Upper lobe of left lung (tissue), 6 donors: Measurements from ENCODE around the gene ARMH4. TPM values are rescaled to one million over a fixed set of nuclear protein-coding genes. Genes with fewer than 3 reads are reported as not detected.

ENCODE experiments used
- ATAC-seq, 2 donors: fragments of 200-7000 bp; cut with Tn5 transposase; one replicate each; pipeline ENCODE4 v1.9.1; 2022; ENCODE audit warnings: mild to moderate bottlenecking in 2 of 2, moderate library complexity in 2 of 2; ENCODE audit not compliant: low FRiP score in 2 of 2
- DNase-seq, 2 donors: peaks; one replicate each; pipeline ENCODE4 v3.0.0-alpha.2; 2019 to 2020
- H3K27ac ChIP-seq, 4 donors: fragments of 200-600 bp; sonication (generic); one replicate each; pipeline ENCODE4 v1.5.1; 2016 to 2019
- H3K27me3 ChIP-seq, 4 donors: fragments of 200-600 bp; sonication (generic); one replicate each; pipeline ENCODE4 v1.5.1; 2017 to 2019
- H3K36me3 ChIP-seq, 4 donors: fragments of 200-600 bp; sonication (generic); one replicate each; pipeline ENCODE4 v1.5.1; 2016 to 2019
- H3K4me1 ChIP-seq, 4 donors: fragments of 200-600 bp; sonication (generic); one replicate each; pipeline ENCODE4 v1.5.1; 2018 to 2019
- H3K4me3 ChIP-seq, 4 donors: fragments of 200-600 bp; sonication (generic); one replicate each; pipeline ENCODE4 v1.5.1; 2017 to 2019; ENCODE audit warnings: mild to moderate bottlenecking in 2 of 4, moderate library complexity in 1 of 4
- H3K9me3 ChIP-seq, 4 donors: fragments of 200-600 bp; sonication (generic); one replicate each; pipeline ENCODE4 v1.5.1; 2018 to 2019
- EP300 ChIP-seq, 4 donors: sonication (generic); formaldehyde crosslinking; IDR thresholded peaks; one replicate each; pipeline ENCODE4 v1.5.1; 2017; ENCODE audit warnings: antibody characterized with exemption in 4 of 4, control low read depth in 2 of 4
- POLR2A ChIP-seq, 4 donors: fragments of 450-650 bp; IDR thresholded peaks; one replicate each; pipeline ENCODE4 v1.5.1; 2016 to 2017; ENCODE audit warnings: antibody characterized with exemption in 4 of 4, mild to moderate bottlenecking in 2 of 4
- POLR2AphosphoS5 ChIP-seq, 2 donors: sonication (generic); formaldehyde crosslinking; IDR thresholded peaks; one replicate each; pipeline ENCODE4 v1.5.1; 2017; ENCODE audit warnings: antibody characterized with exemption in 2 of 2
- WGBS, 2 donors: methylation state at CpG; one replicate each; pipeline ENCODE4 v1.1.5; 2017 to 2018; 5-methylcytosine and 5-hydroxymethylcytosine counted together
- total RNA-seq, 6 donors: library from RNA; depleted of rRNA in 4 of 6; stranded (reverse); fragments of >200 nt in 4 of 6; gene quantifications; one replicate each; pipeline versions ENCODE4 v1.1.0 to v1.2.1, GENCODE V29; 2016 to 2021
- TF ChIP-seq, protein P1 (sequence below), 6 experiments: fragments of 450-650 bp in 4 of 6; fragments of 200-600 bp in 2 of 6; sonication (generic) in 2 of 6; IDR thresholded peaks; one replicate each; pipeline ENCODE4 v1.5.1; 2016 to 2019; ENCODE audit warnings: antibody characterized with exemption in 6 of 6
- donor health status: DM: no; HTN: no; CAD: no; lungs with moderate emphysema.
- donor health status: DM: no; HTN: yes; CAD: no; lungs with severe emphysema.

The ARMH4 gene, protein sequence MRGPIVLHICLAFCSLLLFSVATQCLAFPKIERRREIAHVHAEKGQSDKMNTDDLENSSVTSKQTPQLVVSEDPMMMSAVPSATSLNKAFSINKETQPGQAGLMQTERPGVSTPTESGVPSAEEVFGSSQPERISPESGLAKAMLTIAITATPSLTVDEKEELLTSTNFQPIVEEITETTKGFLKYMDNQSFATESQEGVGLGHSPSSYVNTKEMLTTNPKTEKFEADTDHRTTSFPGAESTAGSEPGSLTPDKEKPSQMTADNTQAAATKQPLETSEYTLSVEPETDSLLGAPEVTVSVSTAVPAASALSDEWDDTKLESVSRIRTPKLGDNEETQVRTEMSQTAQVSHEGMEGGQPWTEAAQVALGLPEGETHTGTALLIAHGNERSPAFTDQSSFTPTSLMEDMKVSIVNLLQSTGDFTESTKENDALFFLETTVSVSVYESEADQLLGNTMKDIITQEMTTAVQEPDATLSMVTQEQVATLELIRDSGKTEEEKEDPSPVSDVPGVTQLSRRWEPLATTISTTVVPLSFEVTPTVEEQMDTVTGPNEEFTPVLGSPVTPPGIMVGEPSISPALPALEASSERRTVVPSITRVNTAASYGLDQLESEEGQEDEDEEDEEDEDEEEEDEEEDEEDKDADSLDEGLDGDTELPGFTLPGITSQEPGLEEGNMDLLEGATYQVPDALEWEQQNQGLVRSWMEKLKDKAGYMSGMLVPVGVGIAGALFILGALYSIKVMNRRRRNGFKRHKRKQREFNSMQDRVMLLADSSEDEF
- total RNA-seq, result 1 to 10 TPM; 1.0 to 6.2 (median 2.3) TPM

GRCh38 chr14:58152014-58152857, at the start of gene ARMH4:
ARMH4 (minus strand) TSS chr14:58152213; CDS start chr14:58139358, 12,855 bp downstream.
- Histone ChIP-seq H3K27me3 (no peaks in the 10 kb centered on the region), H3K4me3 (peak within 1 kb of the TSS; percentile 66 to 97 (median 77)), H3K27ac (peak within 1 kb of the TSS in 2 of 4 donors; percentile 6 to 51), H3K36me3 (no peaks in the 10 kb centered on the region), H3K4me1 (peaks cover 6 to 26% (median 13%) of the 10 kb centered on the region in 4 donors), H3K9me3 (no peaks in the 10 kb centered on the region)
- 2% methylated on average over 9 to 43 of the region's 70 CpGs for WGBS, 2 donors
- no peak for TF ChIP-seq EP300 (IDR thresholded peaks at IDR 0.05)
- peak in 1 of 2 donors; percentile 8 for TF ChIP-seq POLR2AphosphoS5 (IDR thresholded peaks at IDR 0.05)
- peak in 2 of 4 donors; percentile 32 to 50 for TF ChIP-seq POLR2A (IDR thresholded peaks at IDR 0.05)
- TF ChIP-seq, protein P1, sequence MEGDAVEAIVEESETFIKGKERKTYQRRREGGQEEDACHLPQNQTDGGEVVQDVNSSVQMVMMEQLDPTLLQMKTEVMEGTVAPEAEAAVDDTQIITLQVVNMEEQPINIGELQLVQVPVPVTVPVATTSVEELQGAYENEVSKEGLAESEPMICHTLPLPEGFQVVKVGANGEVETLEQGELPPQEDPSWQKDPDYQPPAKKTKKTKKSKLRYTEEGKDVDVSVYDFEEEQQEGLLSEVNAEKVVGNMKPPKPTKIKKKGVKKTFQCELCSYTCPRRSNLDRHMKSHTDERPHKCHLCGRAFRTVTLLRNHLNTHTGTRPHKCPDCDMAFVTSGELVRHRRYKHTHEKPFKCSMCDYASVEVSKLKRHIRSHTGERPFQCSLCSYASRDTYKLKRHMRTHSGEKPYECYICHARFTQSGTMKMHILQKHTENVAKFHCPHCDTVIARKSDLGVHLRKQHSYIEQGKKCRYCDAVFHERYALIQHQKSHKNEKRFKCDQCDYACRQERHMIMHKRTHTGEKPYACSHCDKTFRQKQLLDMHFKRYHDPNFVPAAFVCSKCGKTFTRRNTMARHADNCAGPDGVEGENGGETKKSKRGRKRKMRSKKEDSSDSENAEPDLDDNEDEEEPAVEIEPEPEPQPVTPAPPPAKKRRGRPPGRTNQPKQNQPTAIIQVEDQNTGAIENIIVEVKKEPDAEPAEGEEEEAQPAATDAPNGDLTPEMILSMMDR (IDR thresholded peaks at IDR 0.05), result peak in 2 of 6 experiments; percentile 27 to 32
- peak; percentile 85 to 93 for DNase-seq
- peak; percentile 91 to 98 for ATAC-seq

DNA sequence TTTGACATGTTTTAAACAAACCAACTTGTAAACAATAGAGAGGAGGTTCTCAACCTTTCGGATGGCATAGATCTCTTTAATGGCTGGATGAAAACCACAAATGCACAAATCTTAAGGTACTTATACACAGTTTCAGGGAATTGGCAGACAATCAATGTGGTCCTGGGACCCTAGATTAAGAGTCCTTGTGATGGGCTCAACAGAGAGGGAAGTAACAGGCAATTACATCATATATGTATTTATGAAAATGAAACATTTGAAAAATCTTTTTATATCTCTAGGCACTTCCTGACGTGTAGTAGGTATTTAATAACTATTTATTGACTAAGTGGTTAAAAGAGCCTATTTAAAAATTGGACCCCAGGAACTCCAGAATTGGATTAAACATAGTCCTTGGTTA, 48.8 kb upstream of the ARMH4 start:
- Histone ChIP-seq H3K4me3 (peak overlapping the region; percentile 74 to 92 (median 90)), H3K27ac (peak overlapping the region; percentile 94 to 97 (median 96)), H3K4me1 (peaks cover 11 to 20% (median 17%) of the 10 kb centered on the region in 4 donors), H3K9me3 (no peaks in the 10 kb centered on the region), H3K36me3 (peaks cover 0 to 29% (median 2%) of the 10 kb centered on the region in 4 donors), H3K27me3 (no peaks in the 10 kb centered on the region)
- 0% methylated on average over 2 of the region's 2 CpGs for WGBS, 2 donors
- DNase-seq (no peak), ATAC-seq (no peak)
- TF ChIP-seq, protein P1 (IDR thresholded peaks at IDR 0.05), result no peak
- TF ChIP-seq POLR2AphosphoS5 (IDR thresholded peaks at IDR 0.05), result no peak
- no peak for TF ChIP-seq POLR2A (IDR thresholded peaks at IDR 0.05)
- no peak for TF ChIP-seq EP300 (IDR thresholded peaks at IDR 0.05)

DNA sequence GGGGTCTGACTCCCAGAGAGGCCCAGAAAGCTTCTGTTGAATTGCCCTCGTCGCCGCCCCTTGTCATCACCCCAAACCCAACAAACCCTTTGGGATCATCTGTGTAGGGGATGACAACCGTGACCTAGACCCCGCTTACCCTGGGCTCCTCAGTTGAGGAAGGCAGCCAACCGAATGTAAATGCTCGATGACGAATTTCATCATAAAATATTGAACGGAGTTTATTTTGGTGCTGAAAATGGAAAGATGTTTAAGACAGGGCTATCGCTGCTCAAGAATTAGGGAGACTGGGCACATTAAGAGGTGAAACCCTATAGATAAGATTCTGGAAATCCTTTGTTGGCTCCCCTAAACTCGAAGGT, 48.4 kb upstream of the ARMH4 start:
- ATAC-seq, result peak in 1 of 2 donors; percentile 37
- TF ChIP-seq POLR2A (IDR thresholded peaks at IDR 0.05) (no peak), POLR2AphosphoS5 (IDR thresholded peaks at IDR 0.05) (no peak), EP300 (IDR thresholded peaks at IDR 0.05) (no peak)
- TF ChIP-seq, protein P1 (IDR thresholded peaks at IDR 0.05), result no peak
- 1% methylated on average over 5 to 11 of the region's 11 CpGs for WGBS, 2 donors

DNA sequence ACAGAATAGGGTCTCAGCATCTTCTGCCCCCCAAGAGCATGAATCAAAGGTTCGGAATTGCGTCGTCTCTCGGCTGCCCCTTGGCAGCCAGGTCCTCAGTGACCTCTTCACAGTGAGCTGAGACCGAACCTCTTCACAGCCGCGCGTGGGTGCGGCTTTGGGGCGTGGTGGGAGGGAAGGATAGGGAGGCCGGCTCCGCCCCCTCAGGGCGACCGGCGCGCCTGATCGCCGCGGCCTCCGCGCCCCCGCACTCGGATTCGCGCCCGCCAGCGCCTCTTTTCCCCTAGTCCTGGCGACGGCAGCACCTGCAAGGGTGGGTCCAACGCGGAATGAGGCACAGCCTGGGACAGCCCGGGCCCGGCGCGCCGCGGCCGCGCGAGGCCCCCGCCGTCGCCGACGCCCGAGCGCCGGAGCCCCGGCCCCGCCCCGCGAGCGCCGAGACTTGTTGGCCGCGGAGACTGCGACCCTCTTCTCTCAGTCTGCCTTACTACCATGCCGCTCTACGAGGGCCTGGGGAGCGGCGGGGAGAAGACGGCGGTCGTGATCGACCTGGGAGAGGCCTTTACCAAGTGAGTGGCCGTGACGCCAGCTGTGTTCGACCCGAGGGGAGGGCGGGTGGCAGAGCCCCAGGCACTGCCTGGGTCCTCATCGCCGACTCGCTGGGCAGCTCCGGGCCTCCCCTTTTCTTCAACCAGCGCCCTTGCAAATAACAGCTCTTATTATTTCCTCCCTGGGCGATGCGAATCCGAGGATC, 47.9 kb upstream of the ARMH4 start, which contains the start of gene ACTR10:
ACTR10 (plus strand) TSS at position 424 of the 754 bp plus-strand sequence; CDS start at position 493, 69 bp downstream.
- Histone ChIP-seq H3K4me3 (peak within 1 kb of the TSS; percentile 74 to 92 (median 90)), H3K9me3 (no peaks in the 10 kb centered on the region), H3K27me3 (no peaks in the 10 kb centered on the region), H3K36me3 (peaks cover 0 to 21% (median 0%) of the 10 kb centered on the region in 4 donors), H3K27ac (peak within 1 kb of the TSS; percentile 94 to 97 (median 96)), H3K4me1 (peaks cover 11 to 20% (median 17%) of the 10 kb centered on the region in 4 donors)
- DNase-seq (peak; percentile 87 to 97), ATAC-seq (peak; percentile 96 to 98)
- 0 to 1% methylated on average over 24 to 41 of the region's 78 CpGs for WGBS, 2 donors
- TF ChIP-seq POLR2AphosphoS5 (IDR thresholded peaks at IDR 0.05), result peak; percentile 42 to 73
- TF ChIP-seq POLR2A (IDR thresholded peaks at IDR 0.05), result peak; percentile 32 to 76 (median 56)
- TF ChIP-seq EP300 (IDR thresholded peaks at IDR 0.05), result no peak
- TF ChIP-seq, protein P1 (IDR thresholded peaks at IDR 0.05), result peak in 1 of 6 experiments; percentile 27

More for the DNA sequence above, 48.4 kb upstream of the ARMH4 start:
- H3K4me1 ChIP-seq, result peaks cover 11 to 20% (median 17%) of the 10 kb centered on the region in 4 donors
- peak overlapping the region; percentile 74 to 92 (median 90) for H3K4me3 ChIP-seq
- no peaks in the 10 kb centered on the region for H3K9me3 ChIP-seq
- no peaks in the 10 kb centered on the region for H3K27me3 ChIP-seq
- peaks cover 0 to 26% (median 0%) of the 10 kb centered on the region in 4 donors for H3K36me3 ChIP-seq
- H3K27ac ChIP-seq, result peak overlapping the region; percentile 94 to 97 (median 96)
- DNase-seq, result no peak
